ENCODE measurements around the gene SATB1. TPM values are rescaled to one million over a fixed set of nuclear protein-coding genes. Genes with fewer than 3 reads are reported as not detected.

Gene SATB1
- total RNA-seq, 2 experiments from 2014 or later, result 390 to 393 TPM

DNA sequence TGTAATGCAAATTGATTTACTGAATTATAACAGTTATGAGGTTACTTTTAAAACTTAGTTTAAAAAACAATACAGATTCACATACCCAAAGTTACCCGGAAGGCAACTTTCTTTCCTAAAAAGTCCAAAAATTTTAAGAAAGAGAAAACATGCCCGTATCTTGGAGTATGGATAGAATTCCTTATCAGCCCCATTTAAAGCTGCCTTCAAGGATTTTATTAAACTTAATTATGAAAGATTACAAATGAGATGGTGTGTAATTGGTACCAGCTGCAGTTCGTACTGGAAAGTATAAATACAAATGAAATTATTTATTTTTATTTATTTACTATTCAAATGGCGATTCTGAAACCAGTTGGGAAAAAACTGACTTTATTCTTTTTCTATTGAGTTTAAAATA, 39.4 kb downstream of the SATB1 start:
- intact Hi-C loops (cut with DNase I, micrococcal nuclease), result loop anchor here (5.0 kb wide), 3 partner anchors 37 to 953 kb away; no protein-coding TSS in a partner anchor
- H3K4me1 ChIP-seq (ENCODE audit: insufficient read depth, low read length), result peaks cover 4% of the 10 kb centered on the region
- POLR2A ChIA-PET, result interaction anchor here (0.7 to 1.3 kb wide), 3 partner anchors 9 to 15 kb away, joined by 4 to 6 read pairs (median 5); no protein-coding TSS in a partner anchor

GRCh38 chr3:18382760-18383369, 42.3 kb downstream of the SATB1 start:
- ATAC-seq (ENCODE audit: poor library complexity) (peak; percentile 29), DNase-seq (no peak)
- no peaks in the 10 kb centered on the region for H3K27me3 ChIP-seq (ENCODE audit: control insufficient read depth in 1 of 2, insufficient read depth in 2 of 2, low read length in 2 of 2)
- H3K9me3 ChIP-seq (ENCODE audit: control insufficient read depth in 1 of 2, insufficient read depth in 1 of 2, low read length in 2 of 2), result no peaks in the 10 kb centered on the region
- H3K27ac Mint-ChIP-seq, result peak overlapping the region; percentile 77
- H3K4me3 Mint-ChIP-seq, result peak overlapping the region; percentile 51
- no peak overlapping the region for H3K27ac ChIP-seq (ENCODE audit: low read depth in 1 of 2, low read length in 2 of 2)
- peaks cover 7% of the 10 kb centered on the region for H3K4me1 ChIP-seq (ENCODE audit: insufficient read depth, low read length)
- no peaks in the 10 kb centered on the region for H3K27me3 Mint-ChIP-seq
- peaks cover 76% of the 10 kb centered on the region for H3K36me3 ChIP-seq (ENCODE audit: insufficient read depth, low read length)
- H3K4me1 Mint-ChIP-seq (ENCODE audit: low read depth), result peaks cover 85% of the 10 kb centered on the region
- CTCF ChIA-PET, result no interaction called here
- H3K4me3 ChIP-seq (ENCODE audit: low read length), result no peak overlapping the region
- no peak for TF ChIP-seq CTCF (IDR thresholded peaks at IDR 0.05)
- no peaks in the 10 kb centered on the region for H3K9me3 Mint-ChIP-seq
- POLR2A ChIA-PET, result interaction anchor here (0.6 to 1.3 kb wide), 6 partner anchors 9 to 376 kb away, joined by 3 to 4 read pairs (median 4); no protein-coding TSS in a partner anchor
- intact Hi-C loops (cut with DNase I, micrococcal nuclease), result no loop called here
- peaks cover 94% of the 10 kb centered on the region for H3K36me3 Mint-ChIP-seq (ENCODE audit: low read depth)

More for the DNA sequence above, 39.4 kb downstream of the SATB1 start:
- Histone ChIP-seq H3K27ac (ENCODE audit: low read depth in 1 of 2, low read length in 2 of 2) (no peak overlapping the region), H3K4me3 (ENCODE audit: low read length) (no peak overlapping the region), H3K9me3 (ENCODE audit: control insufficient read depth in 1 of 2, insufficient read depth in 1 of 2, low read length in 2 of 2) (no peaks in the 10 kb centered on the region), H3K36me3 (ENCODE audit: insufficient read depth, low read length) (peaks cover 64% of the 10 kb centered on the region), H3K27me3 (ENCODE audit: control insufficient read depth in 1 of 2, insufficient read depth in 2 of 2, low read length in 2 of 2) (no peaks in the 10 kb centered on the region)
- ATAC-seq (ENCODE audit: poor library complexity) (no peak), DNase-seq (no peak)
- no peaks in the 10 kb centered on the region for H3K27me3 Mint-ChIP-seq
- peaks cover 88% of the 10 kb centered on the region for H3K4me1 Mint-ChIP-seq (ENCODE audit: low read depth)
- no peaks in the 10 kb centered on the region for H3K9me3 Mint-ChIP-seq
- no peak overlapping the region for H3K27ac Mint-ChIP-seq
- CTCF ChIA-PET, result interaction anchor here (0.7 kb wide), 1 partner anchor 373 kb away, joined by 3 read pairs; no protein-coding TSS in a partner anchor
- peaks cover 94% of the 10 kb centered on the region for H3K36me3 Mint-ChIP-seq (ENCODE audit: low read depth)
- no peak for TF ChIP-seq CTCF (IDR thresholded peaks at IDR 0.05)
- H3K4me3 Mint-ChIP-seq, result no peak overlapping the region

DNA sequence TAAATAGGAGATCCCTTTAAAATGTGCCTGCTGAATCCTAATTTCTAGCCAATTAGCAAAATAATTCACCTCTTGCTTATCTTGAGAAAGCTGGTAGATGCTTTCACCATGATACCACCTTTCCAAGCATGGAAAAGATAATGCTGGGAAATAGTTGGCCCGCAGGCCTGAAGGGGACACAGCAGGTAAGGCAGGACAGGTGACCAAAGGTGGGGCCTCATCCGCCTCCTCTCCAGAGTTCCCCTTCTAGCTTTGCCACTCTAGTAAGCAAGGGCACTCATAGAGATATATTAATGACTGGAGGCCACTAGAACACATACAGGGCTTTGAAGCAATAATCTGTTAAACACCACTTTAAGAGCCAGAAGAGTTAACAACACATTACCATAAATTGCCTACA, 45.5 kb downstream of the SATB1 start:
- ATAC-seq (ENCODE audit: poor library complexity) (no peak), DNase-seq (no peak)
- Mint-ChIP-seq H3K9me3 (no peaks in the 10 kb centered on the region), H3K27me3 (no peaks in the 10 kb centered on the region), H3K4me1 (ENCODE audit: low read depth) (peaks cover 92% of the 10 kb centered on the region), H3K27ac (peak overlapping the region; percentile 74), H3K4me3 (peak overlapping the region; percentile 31), H3K36me3 (ENCODE audit: low read depth) (peaks cover 94% of the 10 kb centered on the region)
- TF ChIP-seq CTCF (IDR thresholded peaks at IDR 0.05), result no peak
- Histone ChIP-seq H3K9me3 (ENCODE audit: control insufficient read depth in 1 of 2, insufficient read depth in 1 of 2, low read length in 2 of 2) (no peaks in the 10 kb centered on the region), H3K27me3 (ENCODE audit: control insufficient read depth in 1 of 2, insufficient read depth in 2 of 2, low read length in 2 of 2) (no peaks in the 10 kb centered on the region), H3K4me3 (ENCODE audit: low read length) (no peak overlapping the region), H3K27ac (ENCODE audit: low read depth in 1 of 2, low read length in 2 of 2) (no peak overlapping the region), H3K4me1 (ENCODE audit: insufficient read depth, low read length) (peaks cover 8% of the 10 kb centered on the region), H3K36me3 (ENCODE audit: insufficient read depth, low read length) (peaks cover 83% of the 10 kb centered on the region)
- ChIA-PET CTCF (no interaction called here), POLR2A (interaction anchor here (0.7 kb wide), 1 partner anchor 51 kb away, joined by 3 read pairs; no protein-coding TSS in a partner anchor)
- intact Hi-C loops (cut with DNase I, micrococcal nuclease), result no loop called here

Measured in CD4-positive, alpha-beta T cell (primary cell).